Mesodermal cell (in vitro differentiated cells): ENCODE measurements around the gene VOPP1.

Experiments used
- H3K27ac ChIP-seq: 2 replicates; pipeline ENCODE4 v1.7.0; 2013; ENCODE audit warnings: mild to moderate bottlenecking, low read depth, low read length, moderate library complexity; ENCODE audit not compliant: severe bottlenecking
- H3K36me3 ChIP-seq: 2 replicates; pipeline ENCODE4 v1.7.1; 2013; ENCODE audit warnings: mild to moderate bottlenecking, low read length, moderate library complexity; ENCODE audit not compliant: control insufficient read depth, insufficient read depth
- H3K4me1 ChIP-seq: one replicate; pipeline ENCODE4 v1.7.1; 2013; ENCODE audit warnings: mild to moderate bottlenecking, low read length; ENCODE audit not compliant: insufficient read depth, control insufficient read depth, poor library complexity, severe bottlenecking
- H3K4me3 ChIP-seq: 2 replicates; pipeline ENCODE4 v1.7.0; 2013; ENCODE audit warnings: low read length, control low read depth, mild to moderate bottlenecking; ENCODE audit not compliant: insufficient read depth, poor library complexity, severe bottlenecking; ENCODE audit errors: extremely low read depth
- H3K9me3 ChIP-seq: 2 replicates; pipeline ENCODE4 v1.7.1; 2013; ENCODE audit warnings: mild to moderate bottlenecking, low read length, moderate library complexity; ENCODE audit not compliant: control insufficient read depth
- WGBS, 2 experiments: methylation state at CpG; one replicate each; pipeline ENCODE4 v1.1.5; 2013; ENCODE audit warnings: missing lambda C conversion rate in 2 of 2; ENCODE audit not compliant: insufficient coverage in 2 of 2; 5-methylcytosine and 5-hydroxymethylcytosine counted together

The VOPP1 gene

GRCh38 chr7:55568613-55569268, 3.6 kb downstream of the VOPP1 start:
- 49 to 71% methylated on average over 2 to 3 of the region's 4 CpGs for WGBS, 2 experiments
- peaks cover 12% of the 10 kb centered on the region for H3K36me3 ChIP-seq
- no peak overlapping the region for H3K4me3 ChIP-seq
- peak overlapping the region; percentile 49 for H3K27ac ChIP-seq
- peaks cover 30% of the 10 kb centered on the region for H3K4me1 ChIP-seq
- H3K9me3 ChIP-seq = no peaks in the 10 kb centered on the region

DNA sequence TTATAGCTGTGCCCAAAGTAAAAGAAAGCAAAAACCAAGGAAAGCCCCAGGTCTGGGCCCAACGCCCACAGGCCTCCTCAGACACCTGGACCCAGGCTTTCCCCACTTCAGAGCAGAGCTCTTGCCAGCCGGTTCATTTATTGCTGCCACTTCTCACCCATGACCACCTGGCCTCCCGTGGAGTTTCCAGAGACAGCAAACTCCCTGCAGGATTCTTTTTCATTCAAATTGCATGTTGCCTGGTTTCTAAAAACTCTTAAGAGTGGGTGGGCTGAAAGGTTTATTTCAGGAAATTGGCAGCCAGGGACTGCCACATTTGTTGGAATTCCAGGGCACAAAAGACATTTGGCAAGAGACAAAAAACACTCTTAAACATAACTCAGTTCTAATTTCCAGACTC, 4.7 kb downstream of the VOPP1 start:
- Histone ChIP-seq H3K9me3 (no peaks in the 10 kb centered on the region), H3K4me1 (peaks cover 23% of the 10 kb centered on the region), H3K27ac (no peak overlapping the region), H3K36me3 (peaks cover 13% of the 10 kb centered on the region), H3K4me3 (no peak overlapping the region)
- WGBS, 2 experiments = 60 to 62% methylated on average over 2 of the region's 3 CpGs

- Histone ChIP-seq H3K4me3 (no peak overlapping the region), H3K36me3 (peaks cover 21% of the 10 kb centered on the region), H3K4me1 (peaks cover 23% of the 10 kb centered on the region), H3K27ac (no peak overlapping the region), H3K9me3 (no peaks in the 10 kb centered on the region)
- WGBS, 2 experiments = 83% methylated on average over 1 of the region's 3 CpGs; no CpG with 5 or more reads in 1 of the 2 experiments
Measured at GRCh38 chr7:55565681-55566080, 6.6 kb downstream of the VOPP1 start.

GRCh38 chr7:55563596-55564325, 8.5 kb downstream of the VOPP1 start:
- Histone ChIP-seq H3K9me3 (no peaks in the 10 kb centered on the region), H3K27ac (no peak overlapping the region)

DNA sequence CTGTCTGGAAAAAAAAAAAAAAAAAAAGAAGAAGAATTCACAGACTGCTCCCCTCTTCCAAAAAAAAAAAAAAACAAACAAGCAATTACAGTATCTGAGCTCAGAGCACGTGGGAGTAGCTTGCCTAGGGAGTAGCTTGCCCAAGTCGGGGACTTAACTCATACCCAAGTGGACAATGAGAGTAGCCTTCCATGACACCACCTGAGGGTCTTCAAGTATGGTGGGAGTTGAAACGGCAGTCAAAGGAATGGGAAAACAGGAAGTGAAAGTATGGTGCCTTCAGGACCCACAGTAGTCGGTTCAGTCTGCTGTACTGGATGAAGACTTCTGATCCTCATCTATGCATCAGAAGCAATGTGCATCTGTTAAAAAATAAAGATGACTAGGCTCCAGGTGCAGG, 10.6 kb downstream of the VOPP1 start:
- no peak overlapping the region for H3K4me3 ChIP-seq
- peaks cover 12% of the 10 kb centered on the region for H3K36me3 ChIP-seq

More at GRCh38 chr7:55563596-55564325, 8.5 kb downstream of the VOPP1 start:
- Histone ChIP-seq H3K36me3 (peaks cover 21% of the 10 kb centered on the region), H3K4me3 (no peak overlapping the region), H3K4me1 (peaks cover 13% of the 10 kb centered on the region)
- 39 to 42% methylated on average over 2 to 3 of the region's 4 CpGs for WGBS, 2 experiments

DNA sequence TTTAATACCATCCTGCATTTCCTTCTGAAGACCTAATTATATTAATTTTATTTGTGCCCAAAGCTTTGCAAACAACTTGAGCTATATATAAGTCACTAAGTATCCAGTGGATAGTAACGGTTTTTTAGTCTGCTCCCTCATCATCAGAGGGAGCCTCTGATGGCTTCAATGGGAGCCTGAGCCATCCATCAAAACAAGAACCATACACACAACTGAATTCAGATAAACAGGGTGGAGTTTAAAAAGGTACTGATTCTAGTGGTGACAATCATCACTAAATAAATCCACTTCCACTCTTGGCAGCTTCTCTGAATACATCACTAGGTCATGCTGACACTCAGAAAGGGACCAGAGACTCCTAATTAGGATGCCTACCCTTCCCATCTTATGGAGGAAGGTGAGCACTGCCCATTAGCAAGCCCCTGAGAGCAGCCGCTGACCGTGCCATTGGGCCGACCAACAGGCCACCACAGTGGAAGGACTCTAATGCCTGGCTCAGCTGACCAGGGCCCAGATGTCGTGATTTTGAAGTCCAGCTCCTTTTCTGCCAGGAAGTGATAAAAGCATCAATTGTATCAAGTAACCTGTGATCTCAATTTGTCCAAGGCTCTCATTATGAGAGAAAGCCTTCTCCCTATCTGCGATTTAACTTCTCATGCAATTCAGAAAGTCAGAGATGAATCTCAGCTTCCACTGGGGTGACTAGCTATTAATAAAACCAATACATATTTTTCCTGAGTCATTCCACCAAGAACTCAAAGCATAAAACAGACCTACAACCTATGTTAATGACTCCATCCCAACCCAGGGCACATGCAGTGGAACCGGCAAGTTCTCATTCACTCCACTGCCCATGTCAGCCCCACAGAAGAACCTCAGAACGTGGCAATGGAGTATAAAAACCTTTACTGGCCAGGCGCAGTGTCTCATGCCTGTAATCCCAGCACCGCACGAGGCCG, 13.1 kb downstream of the VOPP1 start:
- 97% methylated on average over 9 to 11 of the region's 12 CpGs for whole genome bisulfite sequencing, 2 experiments
- no peak overlapping the region for H3K27ac ChIP-seq
- no peak overlapping the region for H3K4me3 ChIP-seq

More for the DNA sequence above, 10.6 kb downstream of the VOPP1 start:
- Histone ChIP-seq H3K4me1 (peaks cover 19% of the 10 kb centered on the region), H3K9me3 (no peaks in the 10 kb centered on the region), H3K27ac (no peak overlapping the region)
- WGBS, 2 experiments = 82 to 100% methylated on average over 3 to 4 of the region's 4 CpGs

GRCh38 chr7:55557666-55558188, 14.6 kb downstream of the VOPP1 start:
- Histone ChIP-seq H3K4me3 (no peak overlapping the region), H3K36me3 (peaks cover 28% of the 10 kb centered on the region), H3K27ac (no peak overlapping the region), H3K9me3 (no peaks in the 10 kb centered on the region), H3K4me1 (peaks cover 34% of the 10 kb centered on the region)
- WGBS, 2 experiments = 53 to 70% methylated on average over 3 to 5 of the region's 7 CpGs

More for the DNA sequence above, 13.1 kb downstream of the VOPP1 start:
- H3K9me3 ChIP-seq = no peaks in the 10 kb centered on the region
- peaks cover 28% of the 10 kb centered on the region for H3K36me3 ChIP-seq
- peaks cover 20% of the 10 kb centered on the region for H3K4me1 ChIP-seq

DNA sequence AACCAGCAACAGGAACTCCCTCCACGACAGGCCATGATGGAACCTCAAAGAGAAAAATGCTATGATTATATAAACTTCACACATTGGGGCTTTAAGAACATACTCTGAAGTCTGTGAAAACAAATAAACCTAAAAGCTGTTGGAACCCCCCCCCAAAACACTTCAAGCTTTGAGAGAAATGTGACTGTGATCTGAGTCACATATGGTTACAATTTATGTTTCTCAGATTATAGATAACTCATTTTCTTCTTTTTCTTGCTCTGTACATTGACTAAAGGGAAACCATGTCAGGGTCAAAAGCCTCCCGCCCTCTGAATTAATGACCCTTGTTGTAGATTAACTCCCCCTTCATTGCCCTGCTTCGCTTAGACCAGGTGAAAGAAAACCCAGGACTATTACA, 15.8 kb downstream of the VOPP1 start:
- WGBS, 2 experiments = 100% methylated on average over 1 to 2 of the region's 3 CpGs
- Histone ChIP-seq H3K36me3 (peaks cover 19% of the 10 kb centered on the region), H3K27ac (no peak overlapping the region), H3K4me1 (peaks cover 44% of the 10 kb centered on the region), H3K4me3 (no peak overlapping the region), H3K9me3 (no peaks in the 10 kb centered on the region)

DNA sequence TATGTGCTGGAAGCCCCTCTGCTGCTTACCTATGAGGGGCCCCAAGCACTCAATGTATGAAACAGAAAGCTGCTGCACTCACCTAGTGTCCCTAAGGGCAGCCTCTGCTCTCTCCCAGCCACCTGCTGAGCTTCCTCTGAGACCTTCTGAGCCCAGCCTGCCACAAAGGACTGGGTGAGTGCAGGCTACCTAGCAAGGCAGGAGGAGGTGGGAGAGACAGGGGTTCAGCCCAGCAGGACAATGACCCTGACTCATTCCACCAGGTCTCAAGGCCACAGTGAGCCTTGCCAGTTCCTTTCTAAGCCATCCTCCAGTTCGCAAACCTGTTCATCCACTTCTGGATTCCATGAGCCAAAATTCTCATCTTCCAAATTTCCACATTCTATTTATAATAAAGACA, 16.3 kb downstream of the VOPP1 start:
- H3K4me3 ChIP-seq = no peak overlapping the region
- H3K9me3 ChIP-seq = no peaks in the 10 kb centered on the region
- peaks cover 19% of the 10 kb centered on the region for H3K36me3 ChIP-seq
- H3K4me1 ChIP-seq = peaks cover 44% of the 10 kb centered on the region
- H3K27ac ChIP-seq = no peak overlapping the region
- 100% methylated on average over 1 of the region's 1 CpG for WGBS, 2 experiments

- Histone ChIP-seq H3K27ac (no peak overlapping the region), H3K9me3 (no peaks in the 10 kb centered on the region), H3K4me3 (no peak overlapping the region), H3K36me3 (peaks cover 19% of the 10 kb centered on the region), H3K4me1 (peaks cover 44% of the 10 kb centered on the region)
- 43 to 63% methylated on average over 4 to 7 of the region's 7 CpGs for WGBS, 2 experiments
Measured at GRCh38 chr7:55555160-55555559, 17.1 kb downstream of the VOPP1 start.
